Epithelial cell of esophagus (primary cell): ENCODE measurements around the gene ABHD17A.

Experiments
- DNase-seq: peaks from one replicate; pipeline ENCODE4 v3.0.0; 2010; ENCODE audit warnings: low read depth
- H3K4me3 ChIP-seq: 2 replicates; pipeline ENCODE4 v1.5.1; 2011; ENCODE audit warnings: mild to moderate bottlenecking, low read length, control low read depth
- TF ChIP-seq, protein P1 (sequence below): IDR thresholded peaks from 2 replicates; pipeline ENCODE4 v1.5.1; 2011; ENCODE audit warnings: low read depth, mild to moderate bottlenecking, low read length, control low read depth, inconsistent platforms; ENCODE audit not compliant: insufficient read depth; ENCODE audit errors: missing control alignments

Gene ABHD17A

DNA sequence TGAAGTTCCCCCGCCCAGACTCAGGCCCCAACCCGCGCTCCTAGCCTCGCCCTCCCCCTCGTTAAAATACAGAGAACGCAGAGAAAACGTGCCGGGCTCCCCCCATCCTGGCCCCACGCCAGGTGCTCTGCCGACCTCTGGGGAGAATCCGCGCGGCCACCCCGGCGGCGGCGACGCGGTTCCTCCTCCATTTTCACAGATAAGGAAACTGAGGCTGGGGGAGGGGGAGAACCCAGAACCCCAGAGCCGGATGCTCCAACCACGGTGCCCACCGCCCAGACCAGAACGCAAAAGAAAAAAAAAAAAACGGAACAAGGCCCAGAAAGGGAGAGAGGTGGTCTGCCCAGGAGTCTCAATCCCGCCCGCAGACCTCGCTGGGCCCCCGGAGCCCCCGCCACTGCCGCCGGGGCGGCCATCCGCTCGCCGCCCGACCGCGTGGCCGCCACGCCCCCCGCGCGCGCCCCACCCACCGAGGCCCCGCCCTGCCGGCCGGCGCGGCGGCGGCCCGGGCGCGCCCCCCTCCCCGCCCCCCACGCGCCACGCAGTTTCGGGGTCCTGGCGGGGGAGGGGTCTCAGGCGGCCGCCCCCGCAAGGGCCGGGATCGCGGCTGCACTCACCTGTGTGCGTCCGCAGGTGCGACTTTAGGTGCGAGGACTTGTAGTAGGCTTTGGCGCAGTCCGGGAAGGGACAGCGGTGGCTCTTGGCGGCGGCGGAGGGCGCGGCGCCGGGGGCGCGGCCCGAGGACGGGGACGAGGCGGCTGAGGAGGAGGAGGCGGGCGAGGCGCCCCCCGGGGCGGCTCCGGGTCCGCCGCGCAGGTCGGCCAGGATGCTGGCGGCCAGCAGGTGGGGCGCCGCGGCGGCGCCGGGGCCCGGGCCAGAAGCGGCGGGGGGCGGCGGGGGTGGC, 22.6 kb downstream of the ABHD17A start:
- TF ChIP-seq, protein P1, sequence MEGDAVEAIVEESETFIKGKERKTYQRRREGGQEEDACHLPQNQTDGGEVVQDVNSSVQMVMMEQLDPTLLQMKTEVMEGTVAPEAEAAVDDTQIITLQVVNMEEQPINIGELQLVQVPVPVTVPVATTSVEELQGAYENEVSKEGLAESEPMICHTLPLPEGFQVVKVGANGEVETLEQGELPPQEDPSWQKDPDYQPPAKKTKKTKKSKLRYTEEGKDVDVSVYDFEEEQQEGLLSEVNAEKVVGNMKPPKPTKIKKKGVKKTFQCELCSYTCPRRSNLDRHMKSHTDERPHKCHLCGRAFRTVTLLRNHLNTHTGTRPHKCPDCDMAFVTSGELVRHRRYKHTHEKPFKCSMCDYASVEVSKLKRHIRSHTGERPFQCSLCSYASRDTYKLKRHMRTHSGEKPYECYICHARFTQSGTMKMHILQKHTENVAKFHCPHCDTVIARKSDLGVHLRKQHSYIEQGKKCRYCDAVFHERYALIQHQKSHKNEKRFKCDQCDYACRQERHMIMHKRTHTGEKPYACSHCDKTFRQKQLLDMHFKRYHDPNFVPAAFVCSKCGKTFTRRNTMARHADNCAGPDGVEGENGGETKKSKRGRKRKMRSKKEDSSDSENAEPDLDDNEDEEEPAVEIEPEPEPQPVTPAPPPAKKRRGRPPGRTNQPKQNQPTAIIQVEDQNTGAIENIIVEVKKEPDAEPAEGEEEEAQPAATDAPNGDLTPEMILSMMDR = no peak
- peak overlapping the region; percentile 77 for H3K4me3 ChIP-seq
- peak; percentile 51 for DNase-seq

DNA sequence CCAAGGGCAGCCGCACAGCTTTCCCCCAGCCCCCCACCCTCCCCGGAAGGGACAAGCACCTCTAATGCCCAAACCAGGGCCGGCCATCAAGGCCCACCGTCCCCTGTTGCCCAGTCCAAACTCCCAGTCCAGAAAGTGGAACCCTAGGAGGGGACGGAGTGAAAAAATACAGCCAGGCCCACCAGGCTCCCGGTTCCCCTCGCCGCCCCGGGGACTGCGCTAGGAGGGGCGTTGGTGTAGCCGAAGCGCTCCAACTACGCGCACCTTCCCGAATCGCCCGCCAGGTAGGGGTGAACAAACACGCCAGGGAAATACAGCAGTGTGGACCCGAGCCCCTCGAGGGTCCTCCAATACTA, 23.2 kb downstream of the ABHD17A start:
- DNase-seq = no peak
- TF ChIP-seq, protein P1 = no peak
- H3K4me3 ChIP-seq = peak overlapping the region; percentile 77

GRCh38 chr19:1861599-1862031, 23.7 kb downstream of the ABHD17A start:
- H3K4me3 ChIP-seq = peak overlapping the region; percentile 77
- TF ChIP-seq, protein P1 = no peak
- no peak for DNase-seq

GRCh38 chr19:1860821-1861598, 24.3 kb downstream of the ABHD17A start:
- TF ChIP-seq, protein P1 = no peak
- no peak for DNase-seq
- H3K4me3 ChIP-seq = peak overlapping the region; percentile 77

DNA sequence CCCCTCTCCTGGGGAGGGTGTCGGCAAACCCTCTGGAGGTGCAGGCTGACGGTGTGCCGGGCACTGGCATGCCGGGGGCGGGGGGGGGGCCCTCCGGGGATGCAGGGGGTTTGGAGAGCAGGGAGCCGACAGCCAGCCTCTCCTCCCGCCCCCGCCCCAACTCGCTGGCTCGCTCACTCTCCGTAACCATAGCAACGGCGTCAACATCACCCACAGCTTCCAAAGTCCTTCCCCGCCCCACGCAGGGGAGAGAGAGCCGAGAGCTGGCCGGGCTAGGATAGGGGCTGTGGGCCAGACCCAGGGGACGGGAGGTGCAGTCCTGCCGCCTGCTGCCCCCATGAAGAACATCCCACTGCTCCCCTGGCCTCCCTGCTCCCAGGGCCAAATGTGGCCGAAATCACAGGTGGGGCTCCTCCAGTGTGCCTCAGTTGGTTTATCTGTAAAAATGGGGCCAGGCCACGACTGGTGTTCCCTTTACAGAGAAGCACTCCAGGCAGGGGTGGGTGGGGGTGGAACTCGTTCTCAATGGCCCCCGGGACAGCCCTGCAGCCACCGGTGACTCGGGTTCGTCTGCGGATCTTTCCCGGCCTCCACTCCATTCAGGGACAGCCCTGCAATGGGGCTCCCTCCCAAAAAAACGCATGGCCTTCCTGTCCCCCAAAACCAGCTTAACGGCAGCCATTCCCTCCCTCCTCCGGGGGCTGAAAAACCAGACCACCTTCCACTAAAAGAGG, 25.1 kb downstream of the ABHD17A start:
- TF ChIP-seq, protein P1 = no peak
- peak; percentile 61 for DNase-seq
- H3K4me3 ChIP-seq = peak overlapping the region; percentile 77

DNA sequence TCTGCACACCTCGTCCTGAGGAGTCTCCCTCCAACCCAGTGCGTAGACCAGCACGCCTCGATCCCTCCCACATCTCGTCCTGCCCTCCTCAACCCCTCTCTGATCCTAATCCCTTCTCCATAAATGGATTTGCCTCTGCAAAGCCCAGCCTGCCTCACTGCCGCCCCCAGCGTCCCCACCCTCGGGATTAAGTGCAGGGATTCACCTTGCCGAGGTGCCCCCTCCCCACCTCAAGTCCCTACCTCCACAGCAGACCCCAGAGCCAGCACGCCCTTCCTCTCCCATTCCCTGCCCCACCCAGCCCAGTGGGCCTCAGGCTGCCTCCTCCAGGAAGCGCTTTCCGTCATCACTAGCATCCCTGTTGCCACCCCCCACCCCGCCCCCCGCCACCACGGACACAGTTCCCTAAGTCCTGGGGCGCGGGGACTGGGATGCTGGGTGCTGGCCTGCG, 25.9 kb downstream of the ABHD17A start:
- TF ChIP-seq, protein P1 = no peak
- DNase-seq = no peak
- H3K4me3 ChIP-seq = no peak overlapping the region
